GM18861 (cell line): ENCODE results near the gene ATP6AP1.
A peak's percentile ranks its signal among the peaks of the same experiment; 100 is the strongest.
"Not testable (repeated sequence)": the region's sequence is repeated elsewhere in the genome, so short reads cannot be mapped to it uniquely, and the experiment has no call there.

Experiments
- ATAC-seq: cut with Tn5 transposase; IDR thresholded peaks from one replicate; pipeline ENCODE4 v1.9.1; 2021; ENCODE audit not compliant: unreplicated experiment

ATP6AP1 gene

GRCh38 chrX:154428176-154429171 lies at the start of gene ATP6AP1:
ATP6AP1 (plus strand) TSS chrX:154428677; CDS start chrX:154428693, 16 bp downstream.
- ATAC-seq: peak; percentile 95

DNA sequence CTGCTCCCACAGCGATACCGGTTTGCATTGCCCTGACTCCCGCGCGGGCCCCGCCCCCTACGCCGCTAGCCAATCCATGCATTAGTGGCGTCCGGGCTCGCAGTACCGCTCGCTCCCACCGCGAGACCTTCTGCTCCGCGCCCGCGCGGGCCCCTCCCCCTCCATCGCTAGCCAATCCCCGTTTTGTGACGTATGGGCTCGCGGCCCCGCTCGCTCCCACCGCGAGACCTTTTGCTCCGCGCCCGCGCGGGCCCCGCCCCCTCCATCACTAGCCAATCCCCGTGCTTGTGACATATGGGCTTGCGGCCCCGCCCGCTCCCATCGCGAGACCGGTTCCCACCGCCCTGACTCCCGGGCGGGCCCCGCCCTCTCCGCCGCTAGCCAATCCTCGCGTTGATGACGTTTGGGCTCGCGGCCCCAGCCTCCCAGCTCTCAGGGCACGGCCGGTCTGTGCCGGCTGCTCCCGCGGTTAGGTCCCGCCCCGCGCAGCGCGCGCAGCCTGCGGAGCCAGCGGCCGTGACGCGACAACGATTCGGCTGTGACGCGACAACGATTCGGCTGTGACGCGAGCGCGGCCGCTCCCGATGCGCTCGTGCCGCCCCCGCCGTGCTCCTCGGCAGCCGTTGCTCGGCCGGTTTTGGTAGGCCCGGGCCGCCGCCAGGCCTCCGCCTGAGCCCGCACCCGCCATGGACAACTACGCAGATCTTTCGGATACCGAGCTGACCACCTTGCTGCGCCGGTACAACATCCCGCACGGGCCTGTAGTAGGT lies 49.5 kb upstream of the ATP6AP1 start, which contains the start of gene EMD:
TSS of gene EMD (plus strand) at position 497 of the 770 bp plus-strand sequence. CDS start at position 687, 190 bp downstream.
- ATAC-seq: peak; percentile 76

DNA sequence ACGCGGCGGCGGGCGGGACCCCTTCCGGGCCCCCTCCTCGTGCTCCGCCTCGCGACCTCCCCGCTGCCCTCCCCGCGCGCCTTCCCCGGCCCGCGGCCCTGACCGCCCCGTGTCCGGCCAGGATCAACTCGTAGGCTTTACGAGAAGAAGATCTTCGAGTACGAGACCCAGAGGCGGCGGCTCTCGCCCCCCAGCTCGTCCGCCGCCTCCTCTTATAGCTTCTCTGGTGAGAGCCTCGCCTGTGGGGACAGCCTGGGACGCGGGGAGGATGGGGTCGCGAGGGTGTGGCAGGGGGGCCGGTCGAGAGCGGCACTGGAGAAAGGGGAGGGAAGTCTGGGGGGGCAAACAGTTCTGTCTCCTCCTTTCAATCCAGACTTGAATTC lies 48.9 kb upstream of the ATP6AP1 start:
- ATAC-seq: no peak

- no peak for ATAC-seq
Measured at GRCh38 chrX:154380153-154380552, 48.3 kb upstream of the ATP6AP1 start.

- no peak for ATAC-seq
Measured at GRCh38 chrX:154380787-154381186, 47.7 kb upstream of the ATP6AP1 start.

GRCh38 chrX:154381271-154381670 lies 47.2 kb upstream of the ATP6AP1 start:
- no peak for ATAC-seq

GRCh38 chrX:154382483-154383069 lies 45.9 kb upstream of the ATP6AP1 start:
- no peak for ATAC-seq

DNA sequence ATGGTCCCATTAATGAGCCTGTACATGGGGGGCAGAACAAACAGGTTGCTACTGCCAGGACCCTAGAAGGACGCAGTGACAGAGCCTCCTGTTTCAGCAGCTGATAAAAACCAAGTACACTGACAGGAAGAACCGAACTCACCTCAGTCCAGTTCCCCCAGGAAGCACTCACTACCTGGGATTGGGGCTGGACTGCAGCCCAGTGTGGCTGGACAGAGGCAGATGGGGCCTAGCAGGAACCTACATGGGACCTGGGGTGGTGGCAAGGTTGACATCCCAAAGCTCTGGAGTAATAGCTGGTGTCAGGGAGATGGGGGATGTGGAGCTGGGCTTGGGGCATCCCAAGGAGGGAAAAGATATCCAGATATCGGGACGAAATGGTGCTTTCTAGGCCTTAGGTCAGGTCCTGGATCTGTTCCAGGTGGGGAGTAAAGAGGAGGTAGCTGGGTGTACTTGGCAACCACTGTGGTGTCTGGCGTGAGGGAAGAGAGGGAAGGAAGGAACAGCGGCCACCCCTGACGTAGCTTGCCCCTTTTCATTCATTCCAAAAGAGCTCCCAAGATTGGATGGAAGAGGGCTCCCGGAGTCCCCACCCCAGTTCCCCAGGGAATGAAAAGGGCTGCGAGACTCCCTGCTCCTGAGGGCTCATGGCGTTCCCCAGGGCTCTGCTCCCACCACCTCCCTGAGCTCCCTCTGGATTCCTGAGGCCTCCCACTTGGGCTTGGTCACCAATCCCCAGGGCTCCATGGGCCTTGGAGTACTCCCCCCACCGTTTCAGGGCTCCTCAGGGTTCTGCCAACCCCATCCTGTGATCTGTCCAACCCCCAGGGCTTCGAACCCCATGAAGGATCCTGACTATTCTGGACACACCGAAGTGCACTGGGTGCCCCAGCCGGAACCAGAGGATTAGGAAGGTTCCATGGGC lies 44.9 kb upstream of the ATP6AP1 start:
- no peak for ATAC-seq

DNA sequence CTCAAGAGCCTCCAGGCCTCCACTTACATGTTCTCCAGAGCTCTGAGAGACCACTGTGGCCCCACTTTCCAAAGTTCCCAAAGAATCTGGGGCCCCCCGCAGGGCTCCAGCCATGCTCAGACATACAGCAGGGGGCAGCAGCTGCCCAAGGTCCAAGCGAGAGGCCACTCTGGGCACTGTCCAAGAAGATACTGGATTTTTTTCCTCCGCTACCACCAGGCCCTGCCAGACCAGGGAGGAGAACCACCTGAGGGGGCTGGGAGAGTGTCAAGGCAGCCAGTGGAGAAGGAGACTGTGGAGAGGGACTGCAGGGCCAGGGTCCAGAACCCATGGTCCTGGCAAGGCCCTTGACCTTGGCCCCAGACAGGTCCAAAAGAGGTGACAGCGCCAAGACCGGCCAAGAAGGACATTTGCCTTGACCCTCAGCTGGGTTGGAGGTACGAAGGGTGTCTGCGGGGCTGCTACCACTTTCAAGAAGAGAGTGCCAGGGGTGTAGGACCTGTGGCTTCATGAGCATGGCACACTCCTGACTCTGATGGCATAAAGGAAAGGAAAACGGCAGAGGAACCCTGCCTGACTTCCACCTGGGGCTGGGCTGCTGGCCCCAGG lies 44.1 kb upstream of the ATP6AP1 start:
- ATAC-seq: no peak

- peak; percentile 26 for ATAC-seq
Measured at GRCh38 chrX:154388094-154388493, 40.4 kb upstream of the ATP6AP1 start.

GRCh38 chrX:154388649-154389048 lies 39.8 kb upstream of the ATP6AP1 start:
- ATAC-seq: peak; percentile 25

DNA sequence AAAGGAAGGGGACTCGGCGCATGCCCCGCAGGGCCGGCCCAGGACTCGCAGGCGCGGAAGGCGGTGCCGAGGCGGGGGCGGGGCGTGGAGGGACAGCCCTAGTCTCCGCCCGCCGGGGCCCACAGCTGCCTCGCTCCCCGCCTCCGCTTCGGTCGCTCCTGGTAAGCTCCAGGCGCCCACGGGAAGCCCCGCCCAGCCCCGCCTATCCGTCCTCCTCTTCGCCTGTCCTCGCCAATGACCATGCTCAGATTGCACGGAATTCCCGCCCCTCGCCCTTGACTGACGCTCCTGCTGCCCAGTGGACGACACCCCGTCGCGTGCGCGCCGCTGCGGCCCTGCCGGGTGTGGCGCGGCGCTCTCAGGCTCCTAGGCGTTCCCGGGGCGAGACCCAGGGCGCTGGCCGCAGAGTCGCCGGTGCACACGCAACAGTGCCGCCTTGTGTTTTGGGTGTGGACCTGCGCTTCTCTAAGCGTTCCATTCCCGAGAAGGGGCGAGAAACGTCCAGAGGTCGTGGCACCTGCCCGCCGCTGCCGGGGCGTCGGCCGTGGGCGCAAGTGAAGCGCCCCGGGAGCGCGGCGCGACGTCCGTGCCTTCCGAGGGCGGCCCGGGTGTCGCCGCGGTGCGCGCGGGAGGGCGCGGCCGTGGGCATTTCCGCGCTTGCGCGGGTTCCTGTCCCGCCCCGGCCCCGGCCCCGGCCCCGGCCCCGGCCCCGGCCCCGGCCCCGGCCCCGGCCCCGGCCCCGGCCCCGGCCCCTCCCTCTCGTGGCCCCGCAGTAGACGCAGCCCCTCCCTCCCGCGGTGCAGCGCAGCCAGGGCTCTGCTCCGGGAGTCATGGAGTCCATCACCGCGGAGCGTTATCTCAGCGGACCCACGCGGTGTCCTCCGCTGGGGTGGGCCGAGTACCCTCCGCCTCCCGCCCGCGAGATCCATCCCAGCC lies 38.4 kb upstream of the ATP6AP1 start:
- ATAC-seq: peak; percentile 56

GRCh38 chrX:154396363-154396762 lies 32.1 kb upstream of the ATP6AP1 start:
- not testable (repeated sequence) for ATAC-seq

DNA sequence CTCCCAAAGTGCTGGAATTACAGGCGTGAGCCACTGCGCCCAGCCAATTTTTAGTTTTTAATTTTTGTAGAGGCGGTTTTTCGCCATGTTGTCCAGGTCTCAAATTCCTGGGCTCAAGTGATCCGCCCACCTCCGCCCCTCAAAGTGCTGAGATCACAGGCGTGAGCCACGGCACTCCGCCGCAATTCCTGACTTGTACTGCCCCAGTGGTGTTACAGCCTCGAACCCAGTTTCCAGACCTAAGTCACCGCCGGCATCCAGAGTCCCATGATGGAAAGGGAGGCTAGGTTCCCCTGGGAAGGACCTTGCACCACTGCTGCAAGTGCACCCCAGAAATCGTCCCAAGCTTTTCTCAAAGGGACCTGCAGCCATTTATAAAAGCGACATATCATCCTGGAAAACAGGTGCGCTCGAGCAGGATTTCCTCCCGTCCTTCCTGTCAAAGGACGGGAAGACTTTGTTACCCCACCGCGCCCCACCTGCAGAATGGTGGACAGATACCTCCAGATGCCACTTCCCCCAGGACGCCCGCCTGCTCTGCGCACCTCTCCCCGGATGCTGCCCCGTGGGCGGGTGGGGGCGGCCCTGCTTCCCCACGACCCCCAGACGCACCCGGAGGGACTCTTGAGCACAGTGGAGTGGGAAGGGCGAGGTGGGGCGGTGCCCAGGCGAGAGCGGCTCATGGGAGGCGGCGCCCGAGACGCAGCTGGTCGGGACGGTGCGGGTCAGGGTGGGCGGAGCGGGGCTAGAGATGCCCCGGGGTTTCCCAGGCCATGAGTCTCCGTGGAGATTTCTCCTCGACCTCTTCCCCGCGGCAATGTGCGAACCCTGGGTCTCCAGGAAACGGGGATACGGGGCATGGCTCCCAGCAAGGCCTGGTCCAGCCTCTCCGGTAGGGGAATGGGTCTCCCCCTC lies 31.2 kb upstream of the ATP6AP1 start:
- peak; percentile 27 for ATAC-seq

DNA sequence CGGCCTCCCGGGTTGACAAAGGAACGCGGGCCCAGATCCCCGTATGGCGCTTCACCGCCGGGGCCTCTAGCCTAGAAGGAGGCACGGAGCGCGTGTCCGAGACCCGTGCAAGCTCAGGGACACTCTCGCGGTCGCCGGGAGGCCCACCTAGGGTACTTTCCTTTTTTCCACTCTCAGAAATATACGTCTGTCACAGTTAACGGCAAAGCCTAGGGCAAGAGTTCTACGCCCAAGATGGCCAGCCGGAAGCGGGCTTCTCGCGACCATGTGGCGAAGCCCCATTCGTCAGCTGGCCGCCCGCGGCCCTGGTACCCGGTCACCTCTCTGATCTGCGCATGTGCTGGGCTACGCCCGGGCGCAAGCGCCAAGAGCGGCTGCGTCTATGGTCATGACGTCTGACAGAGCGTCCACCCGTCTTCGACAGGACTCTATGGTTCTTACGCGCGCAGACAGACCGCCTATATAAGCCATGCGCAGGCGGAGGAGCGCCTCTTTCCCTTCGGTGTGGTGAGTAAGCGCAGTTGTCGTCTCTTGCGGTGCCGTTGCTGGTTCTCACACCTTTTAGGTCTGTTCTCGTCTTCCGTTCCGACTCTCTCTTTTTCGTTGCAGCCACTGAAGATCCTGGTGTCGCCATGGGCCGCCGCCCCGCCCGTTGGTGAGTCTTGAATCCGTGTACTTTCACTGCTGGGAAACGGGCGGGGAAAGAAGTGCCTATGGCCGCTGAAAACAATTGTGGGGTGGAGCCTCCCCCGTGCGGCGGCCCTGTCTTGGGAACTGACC lies 30.4 kb upstream of the ATP6AP1 start, which contains the start of gene RPL10:
TSS of gene RPL10 (plus strand) at position 490 of the 780 bp plus-strand sequence. CDS start at position 633, 143 bp downstream.
- peak; percentile 73 for ATAC-seq

DNA sequence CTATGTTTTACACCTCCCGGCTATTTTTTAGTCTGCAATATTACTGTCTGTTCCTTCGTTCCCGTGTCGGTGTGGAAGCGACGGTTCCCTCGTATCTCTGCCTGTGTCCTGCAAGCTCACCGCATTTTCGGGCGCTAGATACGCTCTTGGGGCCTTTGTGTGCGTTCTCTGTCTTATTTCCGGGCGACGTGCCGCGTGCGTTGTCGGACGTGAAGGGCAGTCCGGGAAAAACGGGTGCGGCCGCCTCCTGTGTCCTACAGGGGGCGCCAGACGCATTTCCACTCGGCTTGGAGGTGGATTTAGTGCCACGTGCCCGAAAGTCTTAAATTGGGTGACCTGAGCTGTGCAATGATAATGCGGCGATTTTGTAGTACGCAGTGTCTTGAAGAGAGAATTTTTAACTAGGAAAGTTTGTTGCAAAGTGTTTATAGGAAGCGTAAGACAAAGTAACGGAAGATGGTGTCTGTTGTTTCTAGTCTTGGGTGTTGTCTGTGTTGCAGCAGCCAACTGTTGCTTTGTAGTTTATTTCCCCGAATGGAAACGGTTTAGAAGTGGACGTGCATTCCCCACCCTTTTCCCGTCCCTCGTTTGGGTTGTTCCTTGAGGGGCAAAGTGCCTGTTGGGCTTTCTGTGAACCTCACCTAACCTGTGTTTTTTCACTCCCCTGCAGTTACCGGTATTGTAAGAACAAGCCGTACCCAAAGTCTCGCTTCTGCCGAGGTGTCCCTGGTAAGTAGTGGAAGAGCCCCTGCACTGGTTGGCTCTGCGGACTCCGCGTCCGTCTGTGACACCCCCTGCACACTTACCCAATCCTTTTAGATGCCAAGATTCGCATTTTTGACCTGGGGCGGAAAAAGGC lies 29.6 kb upstream of the ATP6AP1 start:
- ATAC-seq: no peak
